Eye (tissue), 1 donor: Measurements from ENCODE around the gene FBN1.

ENCODE experiments used
- DNase-seq: peaks from one replicate; pipeline ENCODE4 v3.0.0-alpha.2; 2015

FBN1 gene

GRCh38 chr15:48547286-48547685 lies 98.2 kb downstream of the FBN1 start:
- peak; percentile 52 for DNase-seq

- no peak for DNase-seq
Measured at GRCh38 chr15:48546296-48546695, 99.2 kb downstream of the FBN1 start.

- no peak for DNase-seq
Measured at GRCh38 chr15:48544778-48545177, 100.7 kb downstream of the FBN1 start.

- DNase-seq: no peak
Measured at GRCh38 chr15:48541341-48542278, 103.9 kb downstream of the FBN1 start.

- no peak for DNase-seq
Measured at GRCh38 chr15:48540756-48541155, 104.8 kb downstream of the FBN1 start.

- DNase-seq: no peak
Measured at GRCh38 chr15:48538941-48539340, 106.6 kb downstream of the FBN1 start.

GRCh38 chr15:48537271-48538113 lies 108.0 kb downstream of the FBN1 start:
- DNase-seq: no peak

GRCh38 chr15:48536681-48537091 lies 108.8 kb downstream of the FBN1 start:
- DNase-seq: peak; percentile 44

GRCh38 chr15:48533982-48534381 lies 111.5 kb downstream of the FBN1 start:
- no peak for DNase-seq

- no peak for DNase-seq
Measured at GRCh38 chr15:48532946-48533345, 112.6 kb downstream of the FBN1 start.

GRCh38 chr15:48530528-48530927 lies 115.0 kb downstream of the FBN1 start:
- no peak for DNase-seq

- DNase-seq: no peak
Measured at GRCh38 chr15:48528921-48529320, 116.6 kb downstream of the FBN1 start.

GRCh38 chr15:48527517-48527916 lies 118.0 kb downstream of the FBN1 start:
- DNase-seq: no peak

- DNase-seq: no peak
Measured at GRCh38 chr15:48522911-48523310, 122.6 kb downstream of the FBN1 start.

GRCh38 chr15:48522123-48522522 lies 123.4 kb downstream of the FBN1 start:
- DNase-seq: no peak

GRCh38 chr15:48520376-48521155 lies 124.9 kb downstream of the FBN1 start:
- DNase-seq: no peak

- no peak for DNase-seq
Measured at GRCh38 chr15:48516121-48516520, 129.4 kb downstream of the FBN1 start.

- DNase-seq: no peak
Measured at GRCh38 chr15:48515500-48515899, 130.0 kb downstream of the FBN1 start.

GRCh38 chr15:48514103-48514816 lies 131.2 kb downstream of the FBN1 start:
- no peak for DNase-seq

GRCh38 chr15:48510976-48511375 lies 134.5 kb downstream of the FBN1 start:
- no peak for DNase-seq

- peak; percentile 52 for DNase-seq
Measured at GRCh38 chr15:48507416-48508065, 138.0 kb downstream of the FBN1 start.

GRCh38 chr15:48505067-48505466 lies 140.4 kb downstream of the FBN1 start:
- DNase-seq: no peak
